NCI-H146 (cell line): ENCODE results near the gene SPTBN1.
"Not testable (repeated sequence)": the region's sequence is repeated elsewhere in the genome, so short reads cannot be mapped to it uniquely, and the experiment has no call there.

Source experiments
- DNase-seq: peaks from one replicate; lab custom pipeline; 2025; lab: John Stamatoyannopoulos, UW

The SPTBN1 gene

GRCh38 chr2:54471221-54471711, 15.1 kb downstream of the SPTBN1 start:
- DNase-seq, result peak; percentile 6

- no peak for DNase-seq
Measured at GRCh38 chr2:54473851-54474250, 17.7 kb downstream of the SPTBN1 start.

GRCh38 chr2:54475285-54475684, 19.2 kb downstream of the SPTBN1 start:
- no peak for DNase-seq

- DNase-seq, result no peak
Measured at GRCh38 chr2:54475919-54476318, 19.8 kb downstream of the SPTBN1 start.

- no peak for DNase-seq
Measured at GRCh38 chr2:54476852-54477251, 20.7 kb downstream of the SPTBN1 start.

GRCh38 chr2:54477896-54478295, 21.8 kb downstream of the SPTBN1 start:
- DNase-seq, result no peak

- DNase-seq, result no peak
Measured at GRCh38 chr2:54478899-54479298, 22.8 kb downstream of the SPTBN1 start.

GRCh38 chr2:54479424-54479823, 23.3 kb downstream of the SPTBN1 start:
- DNase-seq, result no peak

- peak; percentile 87 for DNase-seq
Measured at GRCh38 chr2:54480025-54480424, 23.9 kb downstream of the SPTBN1 start.

- DNase-seq, result no peak
Measured at GRCh38 chr2:54481686-54482085, 25.6 kb downstream of the SPTBN1 start.

GRCh38 chr2:54482715-54483114, 26.6 kb downstream of the SPTBN1 start:
- DNase-seq, result no peak

- DNase-seq, result no peak
Measured at GRCh38 chr2:54483426-54483825, 27.3 kb downstream of the SPTBN1 start.

- DNase-seq, result not testable (repeated sequence)
Measured at GRCh38 chr2:54485756-54486155, 29.6 kb downstream of the SPTBN1 start.

- DNase-seq, result no peak
Measured at GRCh38 chr2:54486766-54487165, 30.6 kb downstream of the SPTBN1 start.

GRCh38 chr2:54490863-54491262, 34.7 kb downstream of the SPTBN1 start:
- DNase-seq, result no peak

- DNase-seq, result no peak
Measured at GRCh38 chr2:54492335-54492734, 36.2 kb downstream of the SPTBN1 start.

GRCh38 chr2:54494087-54494486, 38.0 kb downstream of the SPTBN1 start:
- DNase-seq, result no peak

GRCh38 chr2:54496920-54497319, 40.8 kb downstream of the SPTBN1 start:
- no peak for DNase-seq

- DNase-seq, result peak; percentile 74
Measured at GRCh38 chr2:54497763-54498680, 41.9 kb downstream of the SPTBN1 start.

- no peak for DNase-seq
Measured at GRCh38 chr2:54499661-54500060, 43.5 kb downstream of the SPTBN1 start.

GRCh38 chr2:54500404-54501205, 44.5 kb downstream of the SPTBN1 start:
- no peak for DNase-seq

- DNase-seq, result no peak
Measured at GRCh38 chr2:54502731-54503130, 46.6 kb downstream of the SPTBN1 start.

- peak; percentile 37 for DNase-seq
Measured at GRCh38 chr2:54503192-54503591, 47.1 kb downstream of the SPTBN1 start.
